ENCODE results near the gene ITPK1.

The ITPK1 gene

GRCh38 chr14:93040443-93040842 is 75.3 kb downstream of the ITPK1 start:
- no peak for FAIRE-seq

GRCh38 chr14:93039649-93040315 is 75.9 kb downstream of the ITPK1 start:
- no peak for FAIRE-seq

GRCh38 chr14:93037351-93037750 is 78.4 kb downstream of the ITPK1 start:
- no peak for FAIRE-seq

GRCh38 chr14:93036652-93037345 is 78.9 kb downstream of the ITPK1 start:
- no peak for FAIRE-seq

- FAIRE-seq = no peak
Measured at GRCh38 chr14:93035917-93036651, 79.6 kb downstream of the ITPK1 start.

GRCh38 chr14:93035585-93035916 is 80.2 kb downstream of the ITPK1 start:
- no peak for FAIRE-seq

GRCh38 chr14:93034671-93034994 is 81.1 kb downstream of the ITPK1 start:
- FAIRE-seq = no peak

GRCh38 chr14:93033983-93034670 is 81.6 kb downstream of the ITPK1 start:
- FAIRE-seq = no peak

- FAIRE-seq = no peak
Measured at GRCh38 chr14:93033084-93033982, 82.4 kb downstream of the ITPK1 start.

GRCh38 chr14:93032421-93032936 is 83.2 kb downstream of the ITPK1 start:
- FAIRE-seq = no peak

GRCh38 chr14:93031505-93032315 is 84.0 kb downstream of the ITPK1 start:
- no peak for FAIRE-seq

GRCh38 chr14:93030761-93031160 is 85.0 kb downstream of the ITPK1 start:
- no peak for FAIRE-seq

- no peak for FAIRE-seq
Measured at GRCh38 chr14:93029911-93030508, 85.7 kb downstream of the ITPK1 start.

GRCh38 chr14:93029417-93029816 is 86.3 kb downstream of the ITPK1 start:
- no peak for FAIRE-seq

- FAIRE-seq = no peak
Measured at GRCh38 chr14:93028724-93029076, 87.0 kb downstream of the ITPK1 start.

- no peak for FAIRE-seq
Measured at GRCh38 chr14:93027810-93028723, 87.7 kb downstream of the ITPK1 start.

- FAIRE-seq = no peak
Measured at GRCh38 chr14:93026339-93026738, 89.4 kb downstream of the ITPK1 start.

- no peak for FAIRE-seq
Measured at GRCh38 chr14:93025055-93025454, 90.7 kb downstream of the ITPK1 start.

- FAIRE-seq = no peak
Measured at GRCh38 chr14:93024493-93024892, 91.2 kb downstream of the ITPK1 start.

Data from islet of Langerhans (tissue), 1 donor.